GM23248 (cell line): ENCODE results near the gene FBP1. TPM values are rescaled to one million over a fixed set of nuclear protein-coding genes. Genes with fewer than 3 reads are reported as not detected.
"Not testable (repeated sequence)": the region's sequence is repeated elsewhere in the genome, so short reads cannot be mapped to it uniquely, and the experiment has no call there.

ENCODE experiments used
- DNase-seq: peaks from one replicate; pipeline ENCODE4 v3.0.0-alpha.2; 2015
- H2AFZ ChIP-seq: fragments of 200-600 bp; sonication (generic); 2 replicates; pipeline ENCODE4 v1.6.1; 2016; ENCODE audit warnings: antibody characterized with exemption
- H3F3A ChIP-seq: fragments of 200-600 bp; sonication (generic); 2 replicates; pipeline ENCODE4 v1.6.1; 2016; ENCODE audit warnings: mild to moderate bottlenecking, antibody characterized with exemption, mixed run types; ENCODE audit not compliant: insufficient read depth
- H3K27ac ChIP-seq: fragments of 200-600 bp; sonication (generic); 2 replicates; pipeline ENCODE4 v1.5.1; 2016; ENCODE audit warnings: mild to moderate bottlenecking
- H3K27me3 ChIP-seq: fragments of 200-600 bp; sonication (generic); replicated peaks from 2 replicates; pipeline ENCODE4 v1.6.1; 2016; ENCODE audit warnings: mild to moderate bottlenecking; ENCODE audit not compliant: insufficient read depth
- H3K36me3 ChIP-seq: fragments of 200-600 bp; sonication (generic); 2 replicates; pipeline ENCODE4 v1.6.1; 2016; ENCODE audit warnings: low read depth, mild to moderate bottlenecking
- H3K4me1 ChIP-seq: fragments of 200-600 bp; sonication (generic); 2 replicates; pipeline ENCODE4 v1.6.1; 2016; ENCODE audit warnings: mild to moderate bottlenecking; ENCODE audit not compliant: insufficient read depth
- H3K4me2 ChIP-seq: fragments of 200-600 bp; sonication (generic); one replicate; pipeline ENCODE4 v1.6.1; 2016; ENCODE audit warnings: mild to moderate bottlenecking; ENCODE audit not compliant: unreplicated experiment
- H3K4me3 ChIP-seq: fragments of 200-600 bp; sonication (generic); 2 replicates; pipeline ENCODE4 v1.5.1; 2016; ENCODE audit warnings: mild to moderate bottlenecking
- H3K79me2 ChIP-seq: fragments of 200-600 bp; sonication (generic); 2 replicates; pipeline ENCODE4 v1.6.1; 2016; ENCODE audit warnings: mild to moderate bottlenecking; ENCODE audit not compliant: insufficient read depth
- H3K9ac ChIP-seq: fragments of 200-600 bp; sonication (generic); 2 replicates; pipeline ENCODE4 v1.6.1; 2016; ENCODE audit warnings: mild to moderate bottlenecking
- H3K9me2 ChIP-seq: fragments of 200-600 bp; sonication (generic); 2 replicates; pipeline ENCODE4 v1.6.1; 2016; ENCODE audit warnings: mixed run types, mild to moderate bottlenecking, moderate library complexity; ENCODE audit not compliant: insufficient read depth
- H3K9me3 ChIP-seq: fragments of 200-600 bp; sonication (generic); one replicate; pipeline ENCODE4 v1.6.1; 2017; ENCODE audit warnings: low read depth
- H4K20me1 ChIP-seq: fragments of 200-600 bp; sonication (generic); 2 replicates; pipeline ENCODE4 v1.6.0; 2016; ENCODE audit not compliant: insufficient read depth
- EZH2 ChIP-seq: fragments of 200-600 bp; sonication (generic); IDR thresholded peaks from 2 replicates; pipeline ENCODE4 v1.6.1; 2018; ENCODE audit warnings: antibody characterized with exemption, mild to moderate bottlenecking; ENCODE audit not compliant: insufficient read depth, poor library complexity, severe bottlenecking
- EZH2phosphoT487 ChIP-seq: fragments of 200-600 bp; sonication (generic); IDR thresholded peaks from 2 replicates; pipeline ENCODE4 v1.6.1; 2018; ENCODE audit warnings: antibody characterized with exemption, moderate library complexity, mild to moderate bottlenecking, low read depth; ENCODE audit not compliant: insufficient read depth
- WGBS, 2 experiments: methylation state at CpG; one replicate each; pipeline ENCODE4 v1.1.6; 2015 to 2017; ENCODE audit warnings: low lambda C conversion rate in 2 of 2, low coverage in 1 of 2; ENCODE audit errors: missing lambda C conversion rate in 2 of 2; 5-methylcytosine and 5-hydroxymethylcytosine counted together
- in situ Hi-C: fragments of 300-500 bp; cut with MboI; formaldehyde crosslinking; loops from 2 replicates; pipeline ENCODE4 v1.15.0; 2020
- polyA plus RNA-seq: library from polyadenylated mRNA; unstranded; fragments of >200 nt; fragmentation: Nextera tagmentation; extraction: Ambion mirVana; gene quantifications from 2 replicates; pipeline ENCODE4 v1.2.1, GENCODE V29; 2016
- total RNA-seq: library from RNA; depleted of rRNA; stranded (reverse); fragments of >200 nt; shearing (Covaris generic); gene quantifications from 2 replicates; pipeline ENCODE4 v1.2.3, GENCODE V29; 2014

The FBP1 gene
- total and polyA plus RNA-seq, 2 experiments from 2014 or later, result not detected

DNA sequence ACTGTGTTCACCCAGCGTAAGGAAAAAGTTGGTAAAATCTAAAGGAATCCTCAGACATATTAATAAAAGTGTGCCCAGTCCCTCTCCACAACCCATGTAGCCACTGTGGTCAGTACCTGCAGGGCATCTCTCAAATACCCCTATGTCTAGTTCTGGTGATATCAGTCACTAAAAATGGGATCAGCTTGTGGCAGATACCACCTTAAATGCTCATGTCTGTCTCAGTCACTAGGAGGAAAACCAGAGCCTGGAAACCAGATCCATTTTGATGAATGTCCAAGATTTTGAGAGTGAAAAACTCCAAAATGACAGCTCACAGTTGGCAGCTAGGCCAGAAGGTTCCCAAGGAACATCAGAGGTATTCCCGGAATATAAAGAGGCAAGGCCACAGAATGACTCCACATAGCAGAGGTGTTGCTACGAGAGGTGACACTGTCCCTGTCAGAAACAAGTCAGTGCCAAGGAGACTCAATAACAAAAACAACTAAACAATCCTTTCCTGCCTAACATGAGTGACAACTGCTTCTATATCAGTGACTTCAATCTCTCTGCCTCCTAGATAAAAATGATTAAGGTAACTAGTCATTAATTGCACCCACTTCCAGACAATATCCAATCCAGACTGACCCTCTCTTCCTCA lies 70.9 kb downstream of the FBP1 start:
- Histone ChIP-seq H3K9me2 (no peaks in the 10 kb centered on the region), H3K4me1 (no peaks in the 10 kb centered on the region), H3F3A (no peaks in the 10 kb centered on the region), H3K27ac (no peak overlapping the region), H3K36me3 (no peaks in the 10 kb centered on the region), H3K9me3 (no peaks in the 10 kb centered on the region), H3K79me2 (no peaks in the 10 kb centered on the region), H2AFZ (no peak overlapping the region), H3K27me3 (peaks cover 4% of the 10 kb centered on the region), H4K20me1 (no peaks in the 10 kb centered on the region), H3K4me3 (no peak overlapping the region), H3K4me2 (no peak overlapping the region), H3K9ac (no peak overlapping the region)
- 28 to 43% methylated on average over 3 of the region's 3 CpGs for WGBS, 2 experiments
- TF ChIP-seq EZH2 (no peak), EZH2phosphoT487 (no peak)
- in situ Hi-C loops, result no loop called here
- DNase-seq, result no peak

DNA sequence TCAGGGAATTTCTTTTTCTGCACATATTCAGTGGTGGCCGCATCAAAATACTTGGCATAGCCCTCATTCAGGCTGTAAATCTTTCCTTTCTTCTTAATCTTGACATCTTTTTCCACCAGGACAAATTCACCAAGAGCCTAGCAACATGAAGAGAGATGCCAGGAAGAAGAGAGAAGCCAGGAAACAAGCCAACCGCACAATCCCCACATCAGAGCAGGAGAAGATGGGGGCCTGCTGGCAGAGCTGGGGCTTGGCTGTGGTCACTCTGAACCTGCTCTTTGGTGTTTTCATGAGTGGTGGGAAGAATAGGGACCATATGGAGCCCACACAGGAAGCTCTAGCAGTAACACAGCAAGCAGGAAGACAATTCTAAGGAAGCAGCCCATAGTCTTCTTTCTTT lies 72.0 kb downstream of the FBP1 start:
- Histone ChIP-seq H3K9me3 (no peaks in the 10 kb centered on the region), H3K4me3 (no peak overlapping the region), H3K9ac (no peak overlapping the region), H3K4me1 (no peaks in the 10 kb centered on the region), H3F3A (no peaks in the 10 kb centered on the region), H3K36me3 (no peaks in the 10 kb centered on the region), H3K79me2 (no peaks in the 10 kb centered on the region), H3K9me2 (no peaks in the 10 kb centered on the region), H4K20me1 (no peaks in the 10 kb centered on the region), H3K4me2 (no peak overlapping the region), H2AFZ (no peak overlapping the region), H3K27me3 (peaks cover 4% of the 10 kb centered on the region), H3K27ac (no peak overlapping the region)
- DNase-seq, result no peak
- TF ChIP-seq EZH2phosphoT487, result no peak
- no peak for TF ChIP-seq EZH2
- in situ Hi-C loops, result no loop called here
- 36 to 37% methylated on average over 2 of the region's 2 CpGs for WGBS, 2 experiments

DNA sequence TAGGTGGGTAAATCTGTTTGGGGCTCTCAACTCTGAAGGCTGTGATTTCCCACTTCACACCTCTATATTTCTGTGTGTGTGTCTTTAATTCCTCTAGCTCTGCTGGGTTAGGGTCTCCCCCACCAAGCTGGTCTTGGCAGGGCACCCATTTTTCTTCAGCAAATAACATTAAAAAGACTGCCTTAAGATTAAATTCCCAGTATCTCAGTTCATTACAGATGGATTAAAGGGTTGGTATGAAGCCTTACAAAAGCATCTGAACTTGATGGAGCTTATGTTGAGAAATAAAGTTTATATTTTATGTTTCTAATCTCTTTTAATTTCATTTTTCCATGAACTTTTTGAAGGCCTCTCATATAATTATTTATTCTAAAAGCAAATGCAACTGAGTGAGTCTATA lies 72.8 kb downstream of the FBP1 start:
- H3F3A ChIP-seq, result no peaks in the 10 kb centered on the region
- no peak overlapping the region for H3K4me3 ChIP-seq
- H3K4me2 ChIP-seq, result no peak overlapping the region
- no peak for DNase-seq
- H3K27ac ChIP-seq, result no peak overlapping the region
- H3K4me1 ChIP-seq, result no peaks in the 10 kb centered on the region
- peaks cover 4% of the 10 kb centered on the region for H3K27me3 ChIP-seq
- H3K9ac ChIP-seq, result no peak overlapping the region
- no peaks in the 10 kb centered on the region for H4K20me1 ChIP-seq
- no peaks in the 10 kb centered on the region for H3K9me3 ChIP-seq
- no peaks in the 10 kb centered on the region for H3K9me2 ChIP-seq
- in situ Hi-C loops, result no loop called here
- H3K36me3 ChIP-seq, result no peaks in the 10 kb centered on the region
- no peak overlapping the region for H2AFZ ChIP-seq
- TF ChIP-seq EZH2phosphoT487, result no peak
- no peak for TF ChIP-seq EZH2
- H3K79me2 ChIP-seq, result no peaks in the 10 kb centered on the region

DNA sequence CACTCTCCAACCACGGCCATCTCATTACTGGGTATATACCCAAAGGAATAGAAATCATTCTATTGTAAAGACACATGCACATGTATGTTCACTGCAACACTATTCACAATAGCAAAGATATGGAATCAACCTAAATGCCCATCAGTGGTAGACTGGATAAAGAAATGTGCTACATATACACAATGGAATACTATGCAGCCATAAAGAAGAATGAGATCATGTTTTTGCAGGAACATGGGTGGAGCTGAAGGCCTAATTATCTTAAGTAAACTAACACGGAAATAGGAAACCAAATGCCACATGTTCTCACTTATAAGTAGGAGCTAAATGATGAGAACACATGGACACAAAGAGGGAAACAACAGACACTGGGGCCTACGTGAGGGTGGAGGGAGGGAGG lies 75.0 kb downstream of the FBP1 start:
- in situ Hi-C loops, H3K27ac ChIP-seq, H3K9me2 ChIP-seq, H3K4me1 ChIP-seq, H3K4me3 ChIP-seq, H3K9me3 ChIP-seq, H4K20me1 ChIP-seq, H3K27me3 ChIP-seq, DNase-seq, H3K79me2 ChIP-seq, H3K36me3 ChIP-seq, H2AFZ ChIP-seq, H3K9ac ChIP-seq, H3K4me2 ChIP-seq, H3F3A ChIP-seq: not testable (repeated sequence)
- WGBS, 2 experiments, result 15 to 17% methylated on average over 3 of the region's 3 CpGs

- H3K27ac ChIP-seq, result no peak overlapping the region
- 3 to 8% methylated on average over 2 of the region's 2 CpGs for WGBS, 2 experiments
- H3K9me3 ChIP-seq, result no peaks in the 10 kb centered on the region
- H3K79me2 ChIP-seq, result no peaks in the 10 kb centered on the region
- in situ Hi-C loops, result no loop called here
- no peaks in the 10 kb centered on the region for H4K20me1 ChIP-seq
- no peak for DNase-seq
- H3K36me3 ChIP-seq, result no peaks in the 10 kb centered on the region
- H3K9ac ChIP-seq, result no peak overlapping the region
- no peaks in the 10 kb centered on the region for H3K9me2 ChIP-seq
- no peak for TF ChIP-seq EZH2phosphoT487
- no peak for TF ChIP-seq EZH2
- H3K4me1 ChIP-seq, result no peaks in the 10 kb centered on the region
- no peaks in the 10 kb centered on the region; the same call in 1 of the 2 replicates for H3K27me3 ChIP-seq
- no peak overlapping the region for H2AFZ ChIP-seq
- no peak overlapping the region for H3K4me2 ChIP-seq
- H3K4me3 ChIP-seq, result no peak overlapping the region
- no peaks in the 10 kb centered on the region for H3F3A ChIP-seq
Measured at GRCh38 chr9:94563548-94563947, 75.8 kb downstream of the FBP1 start.
